Myocyte (in vitro differentiated cells): ENCODE data around the gene PXDN. TPM values are rescaled to one million over a fixed set of nuclear protein-coding genes. Genes with fewer than 3 reads are reported as not detected.
"Not testable (repeated sequence)": the region's sequence is repeated elsewhere in the genome, so short reads cannot be mapped to it uniquely, and the experiment has no call there.

Source experiments
- DNase-seq: peaks from one replicate; pipeline ENCODE4 v3.0.0-alpha.2; 2012; ENCODE audit warnings: low read depth
- polyA plus RNA-seq: library from polyadenylated mRNA; unstranded; fragments of >200 nt; gene quantifications from one replicate; pipeline ENCODE4 v1.2.1, GENCODE V29; 2012; ENCODE audit warnings: missing spikeins
- total RNA-seq: library from RNA; depleted of rRNA; stranded (reverse); fragments of >200 nt; gene quantifications from 2 replicates; pipeline ENCODE4 v1.2.3, GENCODE V29; 2014

The PXDN gene
- 52.7 and 69.3 TPM in 2 replicates for total RNA-seq
- 212 TPM for polyA plus RNA-seq

DNA sequence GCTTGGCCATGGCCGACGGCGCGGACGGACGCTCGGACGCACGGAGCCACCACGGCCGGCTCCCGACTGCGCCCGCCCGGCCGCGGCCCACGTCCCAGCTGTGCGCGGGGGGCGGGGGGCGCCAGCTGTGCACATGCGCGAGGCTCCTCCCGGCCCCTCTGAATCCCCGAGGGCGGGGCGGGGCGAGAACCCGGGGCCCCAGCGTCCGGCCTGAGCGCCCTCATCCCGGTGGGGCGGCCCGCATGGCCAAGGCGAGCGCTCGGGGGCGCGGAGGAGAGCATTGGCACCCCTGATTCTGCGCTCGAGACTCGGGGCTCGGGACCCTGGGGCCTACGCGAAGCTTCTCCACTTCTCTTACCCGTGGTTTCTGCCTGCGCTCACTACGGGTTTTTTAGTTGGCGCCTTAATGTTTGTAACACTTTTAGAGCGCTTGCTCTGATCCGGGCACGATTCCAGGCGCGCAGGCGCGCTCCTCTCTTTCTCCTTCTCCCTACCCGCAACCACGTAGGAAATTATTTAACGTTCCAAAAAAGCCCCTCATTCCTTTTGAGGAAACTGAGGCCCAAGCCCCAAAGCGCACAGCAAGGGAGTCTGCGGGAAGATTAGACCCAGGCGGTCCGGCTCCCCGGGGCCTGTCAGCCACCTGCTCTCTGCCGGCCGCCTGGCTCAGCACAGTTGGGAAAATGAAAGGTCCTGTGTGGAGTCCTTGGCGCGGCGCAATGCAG is at the start of gene PXDN:
TSS of gene PXDN (minus strand) at position 70 of the 725 bp plus-strand sequence. CDS start at position 10, 60 bp downstream.
- DNase-seq = peak; percentile 77

DNA sequence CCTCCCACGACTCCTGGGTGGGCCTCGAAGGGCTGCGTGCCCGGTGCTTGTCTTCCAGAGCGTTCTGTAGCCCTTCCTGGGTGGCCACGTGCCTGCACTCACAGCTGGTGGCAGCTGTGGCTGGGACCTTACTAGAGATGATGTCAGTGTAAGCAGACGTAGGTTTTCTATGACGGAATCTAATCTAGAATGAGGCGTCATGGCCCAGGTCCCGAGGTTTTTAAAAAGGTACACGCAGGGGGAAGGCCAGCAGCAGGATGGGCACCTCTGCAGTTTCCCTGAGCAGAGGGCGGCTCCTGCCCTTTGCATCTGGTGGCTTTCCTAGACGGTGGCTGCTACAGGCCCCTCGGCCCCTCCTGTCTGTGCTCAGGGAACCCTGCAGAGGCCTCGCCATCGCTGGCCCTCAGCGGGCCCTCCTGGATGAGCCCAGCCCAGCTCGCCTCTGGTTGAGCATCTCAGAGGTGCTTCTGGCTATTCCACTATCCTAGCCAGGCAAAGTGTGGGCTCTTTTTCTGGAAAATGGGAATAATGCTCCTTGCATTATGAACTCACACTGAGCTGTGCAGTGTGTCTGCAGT is 49.6 kb upstream of the PXDN start:
- no peak for DNase-seq

GRCh38 chr2:1793001-1793867 is 48.9 kb upstream of the PXDN start:
- no peak for DNase-seq

DNA sequence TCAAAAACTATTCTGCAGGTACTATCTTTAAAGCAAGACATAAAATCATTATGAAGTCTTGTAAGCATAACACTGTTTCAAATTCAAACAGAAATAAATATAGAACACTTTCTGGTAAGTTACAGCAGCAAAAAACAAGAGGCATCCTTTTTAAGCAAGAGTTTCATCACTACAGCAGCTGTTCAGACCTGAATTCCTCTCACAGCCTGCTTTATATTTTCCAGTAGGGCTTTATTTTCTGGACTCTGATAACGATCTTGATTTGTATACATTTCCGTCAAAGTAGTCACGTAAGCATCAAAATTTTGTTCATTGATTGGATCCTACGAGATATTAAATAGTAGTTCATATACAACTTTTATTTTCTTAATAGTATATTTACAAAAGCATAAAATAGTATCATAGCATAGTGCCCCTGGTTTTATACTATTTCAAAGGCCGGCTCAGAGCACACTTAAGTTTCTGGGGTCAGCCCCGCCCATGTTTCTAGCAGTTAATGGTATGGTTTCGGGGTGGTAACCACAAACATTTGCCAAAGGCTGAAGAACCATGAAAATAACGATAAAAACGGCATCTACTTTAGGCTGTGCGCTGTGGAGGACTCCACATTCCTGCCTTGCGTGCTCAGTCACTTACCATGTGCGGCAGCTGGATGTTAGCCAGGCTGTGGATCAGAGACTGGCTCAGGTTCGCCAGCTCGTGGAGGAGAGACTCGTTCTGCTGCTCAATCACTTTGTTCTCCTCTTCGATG is 47.5 kb upstream of the PXDN start:
- peak; percentile 93 for DNase-seq

DNA sequence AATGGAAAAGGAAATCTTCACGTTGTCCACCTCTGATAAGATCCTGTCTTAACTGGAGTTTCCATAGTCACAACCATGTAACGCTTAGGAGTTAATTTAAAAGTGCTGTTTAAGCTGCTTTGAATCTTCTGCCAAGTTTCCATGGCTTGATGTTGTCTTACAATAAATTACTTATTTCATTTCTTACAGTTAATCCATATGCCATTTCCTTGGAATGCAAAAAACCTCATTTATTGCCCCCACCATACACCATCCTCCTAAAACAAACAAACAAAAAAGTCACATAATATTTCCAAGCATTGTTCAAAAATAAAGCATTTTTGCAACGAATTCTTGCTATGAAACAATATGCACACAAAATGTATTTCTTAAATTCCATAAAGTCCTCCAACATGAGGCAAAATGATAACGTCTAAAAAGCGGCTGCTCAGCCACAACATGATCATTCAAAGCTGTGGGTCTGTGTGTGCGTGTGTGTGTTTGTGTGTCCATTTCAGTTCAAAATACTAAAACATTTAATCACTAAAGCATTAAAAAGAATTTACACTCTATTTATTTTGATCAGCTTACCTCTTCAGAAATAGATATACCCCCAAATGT is 46.8 kb upstream of the PXDN start:
- no peak for DNase-seq

GRCh38 chr2:1790473-1790872 is 46.2 kb upstream of the PXDN start:
- DNase-seq = no peak

GRCh38 chr2:1789610-1790009 is 45.3 kb upstream of the PXDN start:
- DNase-seq = no peak

GRCh38 chr2:1788478-1788959 is 44.2 kb upstream of the PXDN start:
- DNase-seq = no peak

DNA sequence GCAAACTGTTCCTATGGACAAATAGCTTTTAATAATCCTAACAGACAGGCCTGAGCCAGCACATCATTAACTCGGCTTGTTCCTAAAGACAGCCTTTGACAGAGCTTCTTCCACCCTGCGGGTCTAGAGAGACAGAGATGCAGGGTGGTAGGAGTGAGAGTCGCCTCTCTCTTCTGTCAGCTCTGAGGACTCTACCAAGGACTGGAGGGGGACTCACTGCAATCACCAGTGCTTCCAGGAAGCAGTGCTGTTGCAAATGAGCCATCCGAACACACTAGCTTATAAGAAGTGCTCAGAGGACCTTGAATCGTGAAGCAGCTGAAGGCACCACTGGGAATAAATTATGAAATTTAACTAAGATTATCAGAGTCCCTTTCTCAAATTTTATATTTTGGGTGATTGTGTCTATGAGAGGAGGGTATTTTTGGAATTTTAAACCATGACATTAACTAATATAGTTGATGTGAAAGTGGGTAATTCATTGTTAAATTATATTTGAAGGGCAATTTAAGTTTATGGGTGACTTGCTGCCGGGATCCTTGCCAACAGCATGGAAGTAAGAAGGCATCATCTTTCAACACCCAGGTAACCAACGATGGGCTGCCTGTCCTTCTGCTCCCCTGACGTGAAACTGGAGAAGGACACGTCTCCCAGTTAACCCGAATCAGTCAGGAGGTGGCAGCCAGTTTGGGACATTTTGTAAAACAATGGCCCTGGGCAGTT is 43.6 kb upstream of the PXDN start:
- DNase-seq = no peak

GRCh38 chr2:1784986-1785617 is 40.8 kb upstream of the PXDN start:
- DNase-seq = no peak

DNA sequence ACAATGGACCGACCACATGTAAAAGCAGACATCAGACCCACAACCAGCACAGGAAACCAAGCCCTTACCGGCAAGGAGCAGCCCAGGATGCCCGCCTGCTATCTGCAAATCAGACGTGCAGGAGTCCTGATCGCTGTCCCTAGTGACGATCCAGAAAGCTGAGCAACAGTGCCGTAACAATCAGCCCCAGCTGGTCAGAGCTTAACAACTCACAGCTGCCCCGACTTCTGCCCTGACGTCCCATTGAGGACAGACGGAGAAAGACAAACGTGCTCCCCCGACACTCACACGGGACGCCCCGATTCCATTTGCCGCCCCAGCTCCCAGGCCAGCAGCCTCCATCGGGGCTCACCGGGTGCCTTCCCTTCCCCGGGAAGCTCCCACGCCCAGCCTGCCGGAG is 39.8 kb upstream of the PXDN start:
- DNase-seq = no peak

- no peak for DNase-seq
Observed at GRCh38 chr2:1782514-1782913, 38.2 kb upstream of the PXDN start.

DNA sequence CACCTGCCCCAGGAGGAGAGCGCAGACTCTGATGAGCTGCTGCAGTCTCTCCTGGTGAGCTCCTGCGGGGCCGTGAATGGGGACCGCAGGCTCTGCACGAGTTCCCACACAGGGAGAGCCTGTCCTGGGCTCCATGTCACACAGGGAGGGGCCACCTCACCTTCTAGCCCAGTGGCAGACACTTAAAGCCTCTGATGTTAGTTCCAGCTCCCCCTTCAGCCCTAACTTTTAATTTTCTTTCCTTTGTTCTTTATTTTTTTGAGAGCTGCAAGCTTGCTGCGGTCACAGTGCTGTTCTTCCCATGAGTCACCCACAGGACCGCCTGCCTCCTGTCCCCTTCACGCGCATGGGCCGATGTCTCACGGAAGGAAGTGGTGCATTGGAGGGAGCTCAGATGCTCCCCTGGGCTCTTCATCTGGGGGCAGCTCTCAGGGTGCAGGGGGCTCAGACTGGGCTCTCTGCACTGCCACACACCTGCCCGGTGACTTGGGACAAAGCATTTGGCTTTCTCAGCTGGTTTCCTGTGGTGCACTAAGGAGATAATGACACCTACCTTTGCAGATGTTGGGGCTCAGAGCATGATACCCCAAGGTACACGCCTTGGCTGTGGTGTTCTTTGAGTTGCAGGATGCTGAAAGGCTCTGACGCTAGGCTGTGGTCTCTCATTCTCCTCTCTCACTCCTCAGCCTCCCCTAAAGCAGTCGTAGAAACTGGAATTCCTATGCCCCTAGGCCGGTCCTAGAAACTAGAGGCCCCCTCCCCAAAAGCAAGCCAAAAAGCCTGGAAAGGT is 37.2 kb upstream of the PXDN start:
- DNase-seq = no peak

DNA sequence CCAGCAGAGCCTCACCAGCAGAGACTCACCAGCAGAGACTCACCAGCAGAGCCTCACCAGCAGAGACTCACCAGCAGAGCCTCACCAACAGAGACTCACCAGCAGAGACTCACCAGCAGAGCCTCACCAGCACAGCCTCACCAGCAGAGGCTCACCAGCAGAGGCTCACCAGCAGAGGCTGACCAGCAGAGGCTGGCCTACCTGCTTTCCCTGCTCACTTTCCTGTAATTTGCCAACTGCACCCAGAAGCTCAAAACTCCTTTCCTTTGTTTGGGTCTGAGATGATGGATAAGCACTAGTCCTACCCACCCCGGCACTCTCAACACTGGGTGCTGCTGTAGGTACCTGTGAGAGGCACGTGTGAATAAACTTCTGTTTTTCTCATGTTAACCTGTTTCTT is 36.4 kb upstream of the PXDN start:
- no peak for DNase-seq

GRCh38 chr2:1780054-1780453 is 35.7 kb upstream of the PXDN start:
- not testable (repeated sequence) for DNase-seq

DNA sequence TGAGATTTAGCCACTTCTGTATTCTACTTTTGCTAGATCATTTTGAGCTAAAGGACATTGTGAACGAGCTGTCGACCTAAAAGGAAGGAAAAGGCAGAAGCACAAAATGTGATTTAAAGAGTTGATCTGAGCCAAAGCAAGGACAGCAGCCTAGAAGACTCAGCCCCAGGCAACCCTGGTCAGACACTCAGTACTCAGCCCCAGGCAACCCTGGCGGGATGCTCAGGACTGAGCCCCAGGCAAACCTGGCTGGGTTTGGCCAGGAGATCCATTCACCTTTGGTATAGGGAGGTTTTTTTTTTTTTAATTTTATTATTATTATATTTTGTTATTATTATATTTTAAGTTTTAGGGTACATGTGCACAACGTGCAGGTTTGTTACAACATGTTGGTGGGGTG is 34.3 kb upstream of the PXDN start:
- DNase-seq = no peak

GRCh38 chr2:1777781-1778180 is 33.5 kb upstream of the PXDN start:
- DNase-seq = peak; percentile 18

GRCh38 chr2:1777156-1777555 is 32.8 kb upstream of the PXDN start:
- no peak for DNase-seq

GRCh38 chr2:1775511-1776035 is 31.3 kb upstream of the PXDN start:
- no peak for DNase-seq
